ENCODE measurements around the gene PHACTR1.

PHACTR1 gene

GRCh38 chr6:12957321-12958051, 240.9 kb downstream of the PHACTR1 start:
- DNase-seq = peak; percentile 30

- no peak for DNase-seq
Observed at GRCh38 chr6:12958052-12958706, 241.6 kb downstream of the PHACTR1 start.

GRCh38 chr6:12961761-12962160, 245.2 kb downstream of the PHACTR1 start:
- no peak for DNase-seq

GRCh38 chr6:12962529-12962928, 246.0 kb downstream of the PHACTR1 start:
- no peak for DNase-seq

- DNase-seq = no peak
Observed at GRCh38 chr6:12962987-12963386, 246.4 kb downstream of the PHACTR1 start.

GRCh38 chr6:12963567-12963966, 247.0 kb downstream of the PHACTR1 start:
- no peak for DNase-seq

- no peak for DNase-seq
Observed at GRCh38 chr6:12967686-12968085, 251.1 kb downstream of the PHACTR1 start.

GRCh38 chr6:12968290-12968689, 251.7 kb downstream of the PHACTR1 start:
- DNase-seq = no peak

GRCh38 chr6:12968839-12969558, 252.4 kb downstream of the PHACTR1 start:
- no peak for DNase-seq

- DNase-seq = peak; percentile 44
Observed at GRCh38 chr6:12969966-12970365, 253.4 kb downstream of the PHACTR1 start.

- no peak for DNase-seq
Observed at GRCh38 chr6:12973386-12973785, 256.8 kb downstream of the PHACTR1 start.

- no peak for DNase-seq
Observed at GRCh38 chr6:12974551-12974950, 258.0 kb downstream of the PHACTR1 start.

- no peak for DNase-seq
Observed at GRCh38 chr6:12976366-12976765, 259.8 kb downstream of the PHACTR1 start.

- DNase-seq = no peak
Observed at GRCh38 chr6:12977206-12977605, 260.6 kb downstream of the PHACTR1 start.

GRCh38 chr6:12977806-12978205, 261.2 kb downstream of the PHACTR1 start:
- no peak for DNase-seq

GRCh38 chr6:12980741-12981140, 264.2 kb downstream of the PHACTR1 start:
- no peak for DNase-seq

- DNase-seq = no peak
Observed at GRCh38 chr6:12984776-12985175, 268.2 kb downstream of the PHACTR1 start.

- no peak for DNase-seq
Observed at GRCh38 chr6:12987783-12988182, 271.2 kb downstream of the PHACTR1 start.

GRCh38 chr6:12990162-12990561, 273.6 kb downstream of the PHACTR1 start:
- DNase-seq = no peak

GRCh38 chr6:12991435-12991834, 274.9 kb downstream of the PHACTR1 start:
- DNase-seq = no peak

- no peak for DNase-seq
Observed at GRCh38 chr6:12992770-12993169, 276.2 kb downstream of the PHACTR1 start.

GRCh38 chr6:12993283-12993898, 276.8 kb downstream of the PHACTR1 start:
- DNase-seq = no peak

GRCh38 chr6:12995419-12995818, 278.9 kb downstream of the PHACTR1 start:
- DNase-seq = no peak

- no peak for DNase-seq
Observed at GRCh38 chr6:13000537-13000936, 284.0 kb downstream of the PHACTR1 start.
